ENCODE data around the gene RHOA.

RHOA gene

DNA sequence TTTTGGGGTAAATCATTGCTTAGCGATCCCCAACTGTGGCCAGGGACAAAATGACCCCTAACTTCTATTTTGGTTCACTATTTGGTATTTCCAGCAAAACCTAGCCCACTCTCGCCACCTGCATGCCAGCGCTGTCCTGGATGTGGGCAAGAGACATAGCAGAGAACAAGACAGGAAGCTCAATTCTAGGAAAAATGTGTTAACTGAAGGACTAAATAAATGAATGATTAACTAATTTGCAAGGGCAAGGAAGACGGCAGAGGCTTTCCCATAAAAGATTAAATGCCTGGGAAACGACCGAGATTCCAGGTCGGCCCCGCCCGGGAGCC is 16.9 kb upstream of the RHOA start:
- DNase-seq (ENCODE audit: insufficient read length, low spot score) (no peak), FAIRE-seq (peak; percentile 20)
- TF ChIP-seq POLR2A (IDR thresholded peaks at IDR 0.05; ENCODE audit: low read depth, low read length) (no peak), TAF1 (IDR thresholded peaks at IDR 0.05; ENCODE audit: low read depth, low read length) (no peak), PAX5 (IDR thresholded peaks at IDR 0.05; ENCODE audit: insufficient read depth, low read length, severe bottlenecking) (no peak), SPI1 (IDR thresholded peaks at IDR 0.05; ENCODE audit: low read depth, low read length) (no peak), POU2F2 (IDR thresholded peaks at IDR 0.05; ENCODE audit: low read depth, low read length) (no peak), POLR2AphosphoS5 (IDR thresholded peaks at IDR 0.05; ENCODE audit: low read depth, low read length) (no peak)

DNA sequence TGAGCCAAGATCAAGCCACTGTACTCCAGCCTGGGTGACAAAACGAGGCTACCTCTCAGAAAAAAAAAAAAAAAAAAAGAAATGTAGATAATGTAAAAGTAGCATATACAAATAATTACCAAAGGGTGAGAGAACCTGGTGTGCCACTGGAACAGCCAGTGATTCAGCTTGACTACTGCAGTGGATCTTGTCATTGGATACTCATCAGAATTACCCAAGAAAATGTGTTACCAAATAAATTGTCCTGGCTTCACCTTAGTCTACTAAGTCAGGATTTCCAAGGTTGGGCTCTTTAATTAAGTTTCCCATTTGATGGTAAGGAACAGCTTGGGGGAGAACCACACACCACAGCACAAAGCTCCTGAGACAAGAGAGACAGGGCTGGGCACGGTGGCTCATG is 15.8 kb upstream of the RHOA start:
- FAIRE-seq (no peak), DNase-seq (ENCODE audit: insufficient read length, low spot score) (no peak)
- TF ChIP-seq POU2F2 (IDR thresholded peaks at IDR 0.05; ENCODE audit: low read depth, low read length): no peak
- TF ChIP-seq TAF1 (IDR thresholded peaks at IDR 0.05; ENCODE audit: low read depth, low read length): no peak
- no peak for TF ChIP-seq SPI1 (IDR thresholded peaks at IDR 0.05; ENCODE audit: low read depth, low read length)
- TF ChIP-seq PAX5 (IDR thresholded peaks at IDR 0.05; ENCODE audit: insufficient read depth, low read length, severe bottlenecking): no peak
- no peak for TF ChIP-seq POLR2A (IDR thresholded peaks at IDR 0.05; ENCODE audit: low read depth, low read length)
- TF ChIP-seq POLR2AphosphoS5 (IDR thresholded peaks at IDR 0.05; ENCODE audit: low read depth, low read length): no peak

DNA sequence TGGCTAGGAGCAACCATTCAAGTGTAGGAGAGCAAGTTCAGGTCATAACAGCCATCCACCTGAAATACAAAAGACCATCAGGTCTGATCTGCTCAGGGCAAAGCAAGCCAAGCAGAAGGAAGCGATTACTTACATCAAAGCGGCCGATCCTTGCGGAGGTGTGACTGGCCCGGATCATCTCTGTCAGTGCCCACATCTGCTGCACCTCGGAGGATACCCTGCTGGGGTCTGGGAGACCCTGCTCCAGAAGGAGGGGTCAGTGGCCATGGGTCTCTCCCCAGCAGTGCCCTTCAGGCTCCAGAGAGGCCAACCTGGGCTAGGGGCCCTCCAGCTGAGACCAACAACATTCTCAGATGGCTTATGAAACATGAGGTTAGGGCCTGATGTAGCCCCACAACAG is 13.0 kb upstream of the RHOA start:
- DNase-seq (ENCODE audit: insufficient read length, low spot score) (no peak), FAIRE-seq (no peak)
- TF ChIP-seq TAF1 (IDR thresholded peaks at IDR 0.05; ENCODE audit: low read depth, low read length) (no peak), SPI1 (IDR thresholded peaks at IDR 0.05; ENCODE audit: low read depth, low read length) (no peak), POLR2AphosphoS5 (IDR thresholded peaks at IDR 0.05; ENCODE audit: low read depth, low read length) (no peak), POU2F2 (IDR thresholded peaks at IDR 0.05; ENCODE audit: low read depth, low read length) (no peak), POLR2A (IDR thresholded peaks at IDR 0.05; ENCODE audit: low read depth, low read length) (no peak), PAX5 (IDR thresholded peaks at IDR 0.05; ENCODE audit: insufficient read depth, low read length, severe bottlenecking) (no peak)

DNA sequence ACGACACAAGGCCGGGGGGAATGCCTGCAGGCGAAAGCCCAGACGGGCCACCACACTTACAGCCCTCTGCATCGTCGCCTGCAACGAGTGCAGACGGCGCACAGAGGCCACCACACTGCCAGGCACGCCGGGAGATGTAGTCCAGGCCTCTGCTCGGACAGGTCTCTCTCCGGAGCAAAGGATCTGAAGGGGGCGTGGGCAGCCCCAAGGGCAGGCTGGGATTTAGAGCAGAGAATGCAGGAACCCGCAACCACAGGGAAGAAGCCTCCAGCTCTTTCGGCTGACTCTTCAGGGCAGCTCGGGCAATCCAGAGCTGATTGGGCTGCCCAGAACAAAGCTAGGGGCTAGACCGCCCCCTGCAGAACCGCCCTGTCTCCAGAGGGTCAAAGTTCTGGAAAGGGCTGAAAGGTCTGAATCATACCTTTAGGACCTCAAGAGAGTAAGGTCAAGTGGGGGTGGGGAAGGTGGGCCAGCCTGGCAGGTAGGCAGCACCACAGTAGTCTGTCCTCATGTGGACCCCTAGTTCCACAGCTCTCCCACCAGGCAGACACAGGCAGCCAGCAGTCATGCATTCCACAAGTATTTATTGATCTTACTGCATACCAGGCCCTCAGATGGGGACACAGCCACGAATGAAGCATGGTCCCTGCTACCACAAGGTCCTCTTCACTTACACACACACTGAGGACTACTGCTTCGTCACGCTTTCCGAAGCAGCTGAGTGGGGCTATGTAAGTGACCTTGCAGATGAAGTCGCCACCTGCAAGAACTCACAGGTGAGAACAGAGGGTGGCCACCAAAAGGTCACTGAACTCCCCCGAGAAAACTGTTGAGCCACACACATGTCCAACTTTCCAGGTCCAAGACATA is 10.8 kb upstream of the RHOA start, which contains the start of gene AMT:
TSS of gene AMT (minus strand) at position 95 of the 870 bp plus-strand sequence. CDS start at position 72, 23 bp downstream.
- TF ChIP-seq POU2F2 (IDR thresholded peaks at IDR 0.05; ENCODE audit: low read depth, low read length) (no peak), TAF1 (IDR thresholded peaks at IDR 0.05; ENCODE audit: low read depth, low read length) (no peak), PAX5 (IDR thresholded peaks at IDR 0.05; ENCODE audit: insufficient read depth, low read length, severe bottlenecking) (no peak), POLR2AphosphoS5 (IDR thresholded peaks at IDR 0.05; ENCODE audit: low read depth, low read length) (no peak), POLR2A (IDR thresholded peaks at IDR 0.05; ENCODE audit: low read depth, low read length) (no peak), SPI1 (IDR thresholded peaks at IDR 0.05; ENCODE audit: low read depth, low read length) (no peak)
- DNase-seq (ENCODE audit: insufficient read length, low spot score) (no peak), FAIRE-seq (no peak)

DNA sequence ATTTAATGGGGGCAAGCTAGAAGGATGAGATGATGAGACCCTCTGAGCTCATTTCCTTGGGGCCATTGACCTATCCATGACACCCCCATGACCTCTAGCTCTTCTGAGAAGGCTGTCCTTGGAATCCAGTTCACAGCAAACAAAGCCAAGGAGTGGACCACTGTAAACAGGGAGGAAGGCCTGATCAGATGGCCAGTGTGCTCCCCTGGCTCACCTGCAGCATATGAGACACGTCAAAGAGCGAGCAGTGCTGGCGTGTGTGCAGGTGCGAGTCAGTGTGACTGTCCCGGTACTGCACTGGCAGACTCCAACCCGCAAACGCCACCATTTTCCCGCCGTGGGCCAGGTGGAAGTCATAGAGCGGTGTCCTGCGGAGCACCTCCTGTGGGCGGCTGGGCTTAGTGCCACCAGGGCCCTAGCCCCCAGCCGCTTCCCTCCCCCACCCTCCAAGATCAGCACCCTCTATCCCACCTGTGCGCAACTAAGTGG is 10.2 kb upstream of the RHOA start:
- FAIRE-seq: peak; percentile 84
- DNase-seq (ENCODE audit: insufficient read length, low spot score): no peak
- TF ChIP-seq POLR2A (IDR thresholded peaks at IDR 0.05; ENCODE audit: low read depth, low read length): no peak

DNA sequence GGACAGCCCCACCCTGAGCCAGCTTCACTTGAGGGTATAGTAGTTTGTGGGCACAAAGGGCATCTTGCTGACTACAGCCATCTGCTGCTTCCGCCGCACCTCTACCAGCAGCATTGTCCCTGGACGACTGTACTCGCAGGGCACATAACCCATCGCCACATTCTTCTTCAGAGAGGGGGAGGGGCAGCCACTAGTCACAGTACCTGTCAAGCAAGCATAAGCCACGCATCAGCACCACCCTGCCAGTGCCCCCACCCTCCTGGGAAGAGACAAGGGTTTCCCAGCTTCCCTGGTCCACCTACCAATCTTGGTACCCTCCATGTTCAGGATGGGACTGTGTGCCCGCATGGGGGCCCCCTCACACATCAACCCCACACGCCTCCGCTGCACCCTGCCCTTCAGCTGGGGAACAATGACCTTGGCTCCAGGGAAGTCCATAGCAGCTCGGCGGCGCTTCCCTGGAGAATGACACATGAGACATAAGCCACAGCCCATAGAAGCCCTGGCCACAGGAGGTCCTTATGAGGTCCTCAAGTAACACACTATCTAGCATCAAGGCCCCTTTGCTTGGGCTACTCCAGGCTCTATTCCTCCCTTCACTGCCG is 5.8 kb upstream of the RHOA start:
- no peak for TF ChIP-seq TAF1 (IDR thresholded peaks at IDR 0.05; ENCODE audit: low read depth, low read length)
- TF ChIP-seq POLR2AphosphoS5 (IDR thresholded peaks at IDR 0.05; ENCODE audit: low read depth, low read length): no peak
- TF ChIP-seq SPI1 (IDR thresholded peaks at IDR 0.05; ENCODE audit: low read depth, low read length): no peak
- TF ChIP-seq PAX5 (IDR thresholded peaks at IDR 0.05; ENCODE audit: insufficient read depth, low read length, severe bottlenecking): no peak
- TF ChIP-seq POLR2A (IDR thresholded peaks at IDR 0.05; ENCODE audit: low read depth, low read length): no peak
- no peak for FAIRE-seq
- no peak for DNase-seq (ENCODE audit: insufficient read length, low spot score)

DNA sequence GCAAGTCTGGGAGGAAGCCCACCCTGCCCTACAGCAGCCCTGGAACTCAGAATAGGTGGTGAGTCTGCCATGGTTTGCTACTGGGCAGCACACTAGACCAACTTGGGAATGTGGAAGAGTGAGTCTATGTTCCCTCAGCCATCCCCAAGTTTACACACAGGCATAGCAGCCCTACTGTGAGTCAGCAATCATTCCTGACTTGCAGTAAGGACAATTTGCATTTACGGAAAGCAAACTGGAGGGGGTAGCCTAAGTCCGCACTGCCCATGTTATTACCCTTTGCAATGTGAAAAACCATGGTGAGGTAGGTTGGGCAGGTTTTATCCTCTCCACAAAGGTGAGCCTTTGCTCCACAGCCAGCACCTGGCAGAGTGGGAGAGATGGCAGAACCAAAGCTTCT is 5.1 kb upstream of the RHOA start:
- FAIRE-seq (peak; percentile 84), DNase-seq (ENCODE audit: insufficient read length, low spot score) (no peak)
- TF ChIP-seq POLR2A (IDR thresholded peaks at IDR 0.05; ENCODE audit: low read depth, low read length): no peak
- no peak for TF ChIP-seq POLR2AphosphoS5 (IDR thresholded peaks at IDR 0.05; ENCODE audit: low read depth, low read length)
- no peak for TF ChIP-seq PAX5 (IDR thresholded peaks at IDR 0.05; ENCODE audit: insufficient read depth, low read length, severe bottlenecking)
- TF ChIP-seq SPI1 (IDR thresholded peaks at IDR 0.05; ENCODE audit: low read depth, low read length): no peak
- TF ChIP-seq TAF1 (IDR thresholded peaks at IDR 0.05; ENCODE audit: low read depth, low read length): no peak
- TF ChIP-seq POU2F2 (IDR thresholded peaks at IDR 0.05; ENCODE audit: low read depth, low read length): no peak

DNA sequence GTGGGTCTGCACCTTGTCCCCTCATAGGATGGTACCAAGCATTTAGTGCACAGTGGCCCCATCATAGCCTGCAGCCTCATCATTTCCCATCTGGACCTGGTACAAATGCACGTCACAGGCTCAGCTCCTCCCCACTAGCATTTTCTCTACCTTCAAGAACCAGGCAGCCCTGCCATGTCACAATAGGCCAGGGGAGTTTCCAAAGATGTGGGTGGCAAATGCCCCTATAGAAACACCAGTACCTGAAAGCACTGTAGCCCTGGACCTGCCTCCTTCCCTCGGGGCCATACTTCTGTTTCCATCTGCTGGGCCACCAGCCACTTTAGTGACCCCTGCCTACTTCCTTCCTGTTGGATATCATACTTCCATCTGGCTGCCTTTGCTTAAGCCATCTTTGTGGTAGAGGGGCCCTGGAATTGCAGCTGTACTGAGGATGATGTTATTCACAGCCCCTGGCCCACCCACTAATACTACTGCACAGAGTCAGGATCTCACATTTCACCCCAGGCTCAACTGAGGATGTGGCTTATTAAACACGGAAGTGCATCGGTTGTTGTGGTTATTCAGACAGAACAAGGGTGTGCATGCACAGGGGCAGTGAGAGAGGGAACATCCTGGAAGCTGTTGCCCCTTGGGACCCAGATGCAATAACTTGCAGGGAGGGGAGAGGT is 4.3 kb upstream of the RHOA start:
- DNase-seq (ENCODE audit: insufficient read length, low spot score) (peak; percentile 54), FAIRE-seq (peak; percentile 96)

DNA sequence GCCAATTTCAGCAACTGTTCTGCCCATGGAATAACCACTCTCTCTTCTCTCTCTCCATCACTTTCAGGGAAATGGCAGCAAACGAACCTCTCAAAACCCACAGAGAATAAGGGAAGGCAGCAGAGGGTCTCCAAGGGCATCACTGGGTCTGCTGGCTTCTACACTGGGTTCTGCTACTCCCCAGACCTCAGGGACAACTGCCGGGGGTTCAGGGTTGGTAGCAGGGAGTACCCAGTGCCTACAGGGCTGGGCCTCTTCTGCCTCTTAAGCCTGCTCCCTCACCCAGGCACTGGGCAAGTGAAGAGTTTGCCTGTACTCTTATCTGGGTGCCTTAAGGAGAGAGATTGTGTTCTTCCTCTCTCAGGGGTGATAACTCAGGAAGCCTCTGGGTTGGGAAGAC is 3.0 kb upstream of the RHOA start:
- DNase-seq (ENCODE audit: insufficient read length, low spot score) (no peak), FAIRE-seq (no peak)
- no peak for TF ChIP-seq SPI1 (IDR thresholded peaks at IDR 0.05; ENCODE audit: low read depth, low read length)
- TF ChIP-seq TAF1 (IDR thresholded peaks at IDR 0.05; ENCODE audit: low read depth, low read length): no peak
- TF ChIP-seq POU2F2 (IDR thresholded peaks at IDR 0.05; ENCODE audit: low read depth, low read length): no peak
- TF ChIP-seq POLR2AphosphoS5 (IDR thresholded peaks at IDR 0.05; ENCODE audit: low read depth, low read length): no peak
- no peak for TF ChIP-seq POLR2A (IDR thresholded peaks at IDR 0.05; ENCODE audit: low read depth, low read length)

More for the DNA sequence above, 4.3 kb upstream of the RHOA start:
- TF ChIP-seq PAX5 (IDR thresholded peaks at IDR 0.05; ENCODE audit: insufficient read depth, low read length, severe bottlenecking) (no peak), POLR2AphosphoS5 (IDR thresholded peaks at IDR 0.05; ENCODE audit: low read depth, low read length) (no peak), POU2F2 (IDR thresholded peaks at IDR 0.05; ENCODE audit: low read depth, low read length) (no peak), SPI1 (IDR thresholded peaks at IDR 0.05; ENCODE audit: low read depth, low read length) (peak; percentile 84)

Measured in GM12891 (cell line).